Renal cortex interstitium (tissue), 11 donors: ENCODE results near the gene DKKL1. TPM values are rescaled to one million over a fixed set of nuclear protein-coding genes. Genes with fewer than 3 reads are reported as not detected.

Experiments
- DNase-seq, 11 donors: peaks; one replicate each; pipeline ENCODE4 v3.0.0-alpha.2; 2013; ENCODE audit warnings: low read depth in 9 of 11, low spot score in 4 of 11; ENCODE audit errors: extremely low read depth in 1 of 11
- polyA plus RNA-seq, 3 donors: library from polyadenylated mRNA; unstranded; fragments of 120-200 nt; gene quantifications; one replicate each; pipeline ENCODE4 v1.2.1, GENCODE V29; 2013; ENCODE audit not compliant: insufficient read length in 3 of 3

The DKKL1 gene
- polyA plus RNA-seq, 3 donors = 4.0 to 6.4 (median 5.1) TPM

- peak in 3 of 11 donors; percentile 18 to 26 (median 18) for DNase-seq
Measured at GRCh38 chr19:49387936-49388372, 24.3 kb downstream of the DKKL1 start, which contains the start of gene KASH5. TSS of gene KASH5 (plus strand) at chr19:49388249. CDS start at chr19:49390884, 2,635 bp downstream.

GRCh38 chr19:49389406-49389805 lies 25.7 kb downstream of the DKKL1 start:
- no peak for DNase-seq

- no peak for DNase-seq
Measured at GRCh38 chr19:49390131-49390928, 26.7 kb downstream of the DKKL1 start.

- DNase-seq = no peak
Measured at GRCh38 chr19:49390929-49391359, 27.3 kb downstream of the DKKL1 start.

- peak in 8 of 11 donors; percentile 62 to 75 (median 66) for DNase-seq
Measured at GRCh38 chr19:49391581-49392399, 28.1 kb downstream of the DKKL1 start.

GRCh38 chr19:49393881-49394280 lies 30.2 kb downstream of the DKKL1 start:
- no peak for DNase-seq

- DNase-seq = no peak
Measured at GRCh38 chr19:49395581-49396407, 32.1 kb downstream of the DKKL1 start.

- no peak for DNase-seq
Measured at GRCh38 chr19:49396738-49397505, 33.2 kb downstream of the DKKL1 start.

GRCh38 chr19:49398001-49398615 lies 34.4 kb downstream of the DKKL1 start:
- no peak for DNase-seq

- DNase-seq = no peak
Measured at GRCh38 chr19:49398931-49399330, 35.3 kb downstream of the DKKL1 start.

GRCh38 chr19:49400029-49400428 lies 36.4 kb downstream of the DKKL1 start:
- no peak for DNase-seq

- DNase-seq = peak in 3 of 11 donors; percentile 41 to 76 (median 58)
Measured at GRCh38 chr19:49403404-49404187, 39.9 kb downstream of the DKKL1 start.

- no peak for DNase-seq
Measured at GRCh38 chr19:49407079-49407478, 43.4 kb downstream of the DKKL1 start.

GRCh38 chr19:49407482-49408015 lies 43.9 kb downstream of the DKKL1 start:
- no peak for DNase-seq

GRCh38 chr19:49408816-49409440 lies 45.3 kb downstream of the DKKL1 start:
- DNase-seq = no peak

GRCh38 chr19:49409441-49410029 lies 45.9 kb downstream of the DKKL1 start:
- DNase-seq = no peak
